H1 (cell line): ENCODE data around the gene GRAMD4. TPM values are rescaled to one million over a fixed set of nuclear protein-coding genes. Genes with fewer than 3 reads are reported as not detected.

Experiments
- CREB1 ChIP-seq: IDR thresholded peaks from 2 replicates; pipeline ENCODE4 v1.6.1; 2012; ENCODE audit warnings: inconsistent platforms
- GTF2F1 ChIP-seq: IDR thresholded peaks from 2 replicates; pipeline ENCODE4 v1.6.1; 2012; ENCODE audit warnings: low read depth, low read length, improper control_type of control experiment, borderline replicate concordance
- KDM4A ChIP-seq: IDR thresholded peaks from one replicate; pipeline ENCODE4 v1.7.1; 2012; ENCODE audit warnings: low read depth, mild to moderate bottlenecking, moderate library complexity, low read length, inconsistent platforms; ENCODE audit not compliant: severe bottlenecking
- NANOG ChIP-seq: IDR thresholded peaks from 2 replicates; pipeline ENCODE4 v1.6.1; 2011; ENCODE audit warnings: low read length, low read depth, mild to moderate bottlenecking, inconsistent platforms; ENCODE audit not compliant: insufficient read depth, poor library complexity, severe bottlenecking
- SAP30 ChIP-seq: fragments of 300-600 bp; sonication (generic); IDR thresholded peaks from 2 replicates; pipeline ENCODE4 v1.7.1; 2012; ENCODE audit warnings: low read length, moderate library complexity, mild to moderate bottlenecking, inconsistent platforms; ENCODE audit not compliant: insufficient read depth, insufficient replicate concordance
- SP1 ChIP-seq: IDR thresholded peaks from 2 replicates; pipeline ENCODE4 v1.6.1; 2011; ENCODE audit warnings: low read depth, low read length
- SRF ChIP-seq: IDR thresholded peaks from 2 replicates; pipeline ENCODE4 v1.6.1; 2011; ENCODE audit warnings: mild to moderate bottlenecking, low read depth, low read length, moderate library complexity
- ZNF274 ChIP-seq: IDR thresholded peaks from 2 replicates; pipeline ENCODE4 v1.7.0; 2012; ENCODE audit warnings: low read length, borderline replicate concordance; ENCODE audit errors: extremely low read depth
- polyA plus RNA-seq, 7 experiments: library from polyadenylated mRNA; depleted of rRNA in 3 of 7; stranded (reverse) in 5 of 7; unstranded in 2 of 7; fragments of >200 nt in 5 of 7; fragments of 200-250 nt in 2 of 7; gene quantifications; 1 replicate in 5 of 7; 2 replicates in 1 of 7; 4 replicates in 1 of 7; pipeline versions ENCODE4 v1.2.1 to v1.2.3, GENCODE V29; 2011 to 2013; ENCODE audit warnings: missing spikeins in 2 of 7, mixed read lengths in 2 of 7
- total RNA-seq: library from RNA; stranded (reverse); fragmentation: NEBNext Ultra II Directional; extraction: Animal tissue kit (Norgen Biotek cat#: 25700); gene quantifications from 2 replicates; pipeline ENCODE4 v1.2.1, GENCODE V29; 2021

GRAMD4 gene
- total and polyA plus RNA-seq, 2 of the 8 experiments (the other 6 are each of a cell fraction or from before 2014, with no cell fraction given), result 7.9 to 25.6 TPM

DNA sequence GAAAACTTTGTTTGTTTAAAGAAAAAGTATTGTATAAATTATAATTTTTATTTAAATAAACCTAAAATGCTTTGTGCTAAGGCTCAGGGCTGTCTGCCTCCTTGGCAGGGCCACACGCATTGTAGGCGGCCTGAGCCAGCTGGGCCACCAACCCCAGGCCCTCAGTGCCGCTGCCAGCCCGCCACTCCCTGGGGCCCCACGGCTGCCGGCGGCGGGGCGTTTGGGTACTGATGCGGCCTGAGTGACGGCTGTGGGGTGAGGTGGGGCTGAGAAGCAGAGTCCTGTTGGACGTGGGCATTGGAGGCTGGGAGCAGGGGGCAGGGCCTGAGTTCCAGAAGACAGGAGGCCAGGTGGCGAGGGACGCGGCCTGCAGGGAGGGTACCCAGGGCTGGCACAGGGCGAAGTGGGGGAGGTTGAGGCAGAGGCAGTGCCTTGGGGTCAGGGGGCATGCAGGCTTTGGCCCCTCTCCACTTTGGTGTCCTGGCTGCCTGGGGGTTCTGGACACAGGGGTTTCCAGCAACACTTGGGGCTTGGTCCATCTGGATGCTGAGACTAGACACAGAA, 59.6 kb downstream of the GRAMD4 start (continued):
- no peak for TF ChIP-seq NANOG
- no peak for TF ChIP-seq SP1
- TF ChIP-seq CREB1, result no peak
- no peak for TF ChIP-seq SRF
- TF ChIP-seq GTF2F1, result no peak
- no peak for TF ChIP-seq ZNF274
- no peak for TF ChIP-seq KDM4A
- TF ChIP-seq SAP30, result no peak
